Upper lobe of left lung (tissue), 4 donors: ENCODE measurements around the gene SLC25A34.

Experiments used
- CTCF ChIP-seq, 6 experiments: fragments of 450-650 bp in 4 of 6; fragments of 200-600 bp in 2 of 6; sonication (generic) in 2 of 6; IDR thresholded peaks; one replicate each; pipeline ENCODE4 v1.5.1; 2016 to 2019; ENCODE audit warnings: antibody characterized with exemption in 6 of 6
- POLR2AphosphoS5 ChIP-seq, 2 donors: sonication (generic); formaldehyde crosslinking; IDR thresholded peaks; one replicate each; pipeline ENCODE4 v1.5.1; 2017; ENCODE audit warnings: antibody characterized with exemption in 2 of 2

GRCh38 chr1:15762546-15762945 is 26.5 kb downstream of the SLC25A34 start:
- TF ChIP-seq CTCF (IDR thresholded peaks at IDR 0.05) = no peak
- no peak for TF ChIP-seq POLR2AphosphoS5 (IDR thresholded peaks at IDR 0.05)
